Activated CD8-positive, alpha-beta memory T cell treated with anti-CD3 and anti-CD28 coated beads, Interleukin-2, amount 50 U/mL, for 48 hours (primary cell): ENCODE data around the gene SOWAHA.

Experiments used
- DNase-seq: peaks from one replicate; pipeline ENCODE4 v3.0.0-alpha.2; 2020

The SOWAHA gene

DNA sequence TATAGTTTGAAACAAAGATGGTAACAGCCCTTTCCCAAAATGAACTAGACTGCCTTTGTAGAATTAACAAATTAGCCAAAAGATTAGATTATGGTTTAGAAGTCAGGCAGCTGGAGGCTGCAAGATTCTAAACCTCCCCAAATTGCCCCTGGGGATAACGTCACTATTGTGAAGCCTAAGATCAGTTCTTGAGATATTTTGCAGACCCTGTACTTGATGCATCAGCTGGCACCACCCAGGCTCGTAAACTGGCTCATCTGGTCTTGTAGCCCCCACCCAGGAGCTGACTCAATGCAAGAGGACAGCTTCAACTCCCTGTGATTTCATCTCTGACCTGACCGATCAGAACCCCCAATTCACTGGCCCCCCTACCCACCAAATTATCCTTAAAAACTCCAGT is 4.2 kb upstream of the SOWAHA start:
- DNase-seq = no peak

DNA sequence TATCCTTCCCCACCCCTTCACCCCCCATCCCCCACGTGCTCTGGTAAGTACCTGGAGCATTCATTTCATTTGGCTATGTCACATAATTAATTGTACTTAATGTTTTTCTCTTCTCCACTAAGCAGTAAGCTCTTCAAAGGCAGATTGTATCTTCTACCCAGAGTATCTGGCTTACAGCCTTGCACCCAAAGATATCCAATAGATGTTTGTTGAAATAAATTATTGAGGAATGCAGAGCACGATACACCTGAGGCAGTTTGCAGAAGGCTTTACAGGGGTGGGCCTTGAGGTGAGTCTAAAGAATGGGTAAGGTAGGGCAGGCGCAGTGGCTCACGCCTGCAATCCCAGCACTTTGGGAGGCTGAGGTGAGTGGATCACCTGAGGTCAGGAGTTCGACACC is 2.5 kb upstream of the SOWAHA start:
- DNase-seq = no peak

DNA sequence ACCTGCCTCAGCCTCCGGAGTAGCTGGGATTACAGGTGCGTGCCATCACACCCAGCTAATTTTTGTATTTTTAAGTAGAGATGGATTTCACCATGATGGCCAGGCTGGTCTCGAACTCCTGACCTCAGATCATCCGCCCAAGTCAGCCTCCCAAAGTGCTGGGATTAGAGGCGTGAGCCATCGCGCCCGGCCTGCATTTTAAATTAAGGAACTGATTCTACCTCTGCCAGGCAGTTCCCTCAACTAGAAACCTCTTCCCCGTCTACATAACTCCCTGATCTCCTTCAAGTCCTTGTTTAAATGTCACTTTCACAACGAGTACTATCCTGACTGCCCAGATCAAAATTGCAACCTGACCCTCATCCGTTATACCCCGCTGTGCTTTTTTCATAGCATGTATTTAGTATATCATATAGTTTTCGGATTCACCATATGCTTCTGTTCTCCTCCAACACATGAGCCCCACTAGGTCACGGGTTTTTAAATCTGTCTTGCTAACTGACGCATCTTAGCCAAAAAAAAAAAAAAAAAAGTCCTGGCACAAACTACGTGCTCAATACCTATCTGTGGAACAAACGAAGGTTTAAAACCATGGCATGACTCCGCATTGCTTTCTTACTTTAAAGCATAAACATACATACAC is 858 bp upstream of the SOWAHA start:
- DNase-seq = no peak

DNA sequence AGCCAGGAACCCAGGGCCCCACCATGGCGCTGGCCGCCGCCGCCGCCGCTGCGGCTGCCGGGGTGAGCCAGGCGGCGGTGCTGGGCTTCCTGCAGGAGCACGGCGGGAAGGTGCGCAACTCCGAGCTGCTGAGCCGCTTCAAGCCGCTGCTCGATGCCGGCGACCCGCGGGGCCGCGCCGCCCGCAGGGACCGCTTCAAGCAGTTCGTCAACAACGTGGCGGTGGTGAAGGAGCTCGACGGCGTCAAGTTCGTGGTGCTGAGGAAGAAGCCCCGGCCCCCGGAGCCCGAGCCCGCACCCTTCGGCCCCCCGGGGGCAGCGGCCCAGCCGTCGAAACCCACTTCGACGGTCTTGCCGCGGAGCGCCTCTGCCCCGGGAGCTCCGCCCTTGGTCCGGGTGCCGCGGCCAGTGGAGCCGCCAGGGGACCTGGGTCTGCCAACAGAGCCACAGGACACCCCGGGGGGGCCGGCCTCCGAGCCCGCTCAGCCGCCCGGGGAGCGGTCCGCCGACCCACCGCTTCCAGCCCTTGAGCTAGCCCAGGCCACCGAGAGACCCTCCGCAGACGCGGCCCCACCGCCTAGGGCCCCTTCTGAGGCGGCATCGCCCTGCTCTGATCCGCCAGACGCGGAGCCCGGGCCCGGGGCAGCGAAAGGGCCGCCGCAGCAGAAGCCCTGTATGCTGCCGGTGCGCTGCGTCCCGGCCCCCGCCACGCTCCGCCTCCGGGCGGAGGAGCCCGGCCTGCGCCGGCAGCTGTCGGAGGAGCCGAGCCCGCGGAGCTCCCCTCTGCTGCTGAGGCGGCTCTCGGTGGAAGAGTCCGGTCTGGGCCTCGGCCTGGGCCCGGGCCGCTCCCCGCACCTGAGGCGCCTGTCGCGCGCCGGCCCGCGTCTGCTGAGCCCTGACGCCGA is 749 bp downstream of the SOWAHA start:
- peak; percentile 70 for DNase-seq

DNA sequence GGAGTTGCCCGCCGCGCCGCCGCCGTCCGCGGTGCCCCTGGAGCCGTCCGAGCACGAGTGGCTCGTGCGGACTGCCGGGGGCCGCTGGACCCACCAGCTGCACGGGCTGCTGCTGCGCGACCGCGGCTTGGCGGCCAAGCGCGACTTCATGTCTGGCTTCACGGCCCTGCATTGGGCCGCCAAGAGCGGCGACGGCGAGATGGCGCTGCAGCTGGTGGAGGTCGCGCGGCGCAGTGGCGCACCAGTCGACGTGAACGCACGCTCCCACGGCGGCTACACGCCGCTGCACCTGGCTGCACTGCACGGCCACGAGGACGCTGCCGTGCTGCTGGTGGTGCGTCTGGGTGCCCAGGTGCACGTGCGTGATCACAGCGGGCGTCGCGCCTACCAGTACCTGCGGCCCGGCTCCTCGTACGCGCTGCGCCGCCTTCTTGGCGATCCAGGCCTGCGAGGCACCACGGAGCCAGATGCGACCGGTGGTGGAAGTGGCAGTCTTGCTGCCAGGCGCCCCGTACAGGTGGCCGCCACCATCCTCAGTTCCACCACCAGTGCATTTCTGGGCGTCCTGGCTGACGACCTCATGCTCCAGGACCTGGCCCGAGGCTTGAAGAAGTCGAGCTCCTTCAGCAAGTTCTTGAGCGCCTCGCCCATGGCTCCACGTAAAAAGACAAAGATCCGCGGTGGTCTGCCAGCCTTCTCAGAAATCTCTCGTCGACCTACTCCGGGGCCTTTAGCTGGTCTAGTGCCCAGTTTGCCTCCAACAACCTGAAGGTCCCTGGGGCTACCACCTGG is 1.6 kb downstream of the SOWAHA start:
- DNase-seq = no peak

DNA sequence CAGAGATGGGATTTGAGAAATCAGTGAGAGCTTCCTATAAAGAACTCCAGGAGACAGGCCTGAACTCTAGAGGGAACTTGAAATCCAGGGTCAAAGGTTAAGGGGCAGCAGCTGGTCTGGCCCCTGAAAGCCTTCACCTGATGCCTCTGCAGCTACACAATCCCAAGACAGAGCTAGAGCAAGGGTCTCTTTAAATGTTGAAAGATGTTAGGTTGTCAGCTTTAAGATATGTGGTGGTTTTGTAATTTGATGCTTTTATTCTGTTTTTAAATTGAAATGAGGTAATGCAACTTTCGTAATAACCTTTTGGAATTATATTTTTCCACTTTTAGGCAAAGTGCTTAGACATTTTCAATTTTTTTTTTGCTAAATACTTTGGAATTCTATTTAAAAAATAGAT is 2.4 kb downstream of the SOWAHA start:
- no peak for DNase-seq

DNA sequence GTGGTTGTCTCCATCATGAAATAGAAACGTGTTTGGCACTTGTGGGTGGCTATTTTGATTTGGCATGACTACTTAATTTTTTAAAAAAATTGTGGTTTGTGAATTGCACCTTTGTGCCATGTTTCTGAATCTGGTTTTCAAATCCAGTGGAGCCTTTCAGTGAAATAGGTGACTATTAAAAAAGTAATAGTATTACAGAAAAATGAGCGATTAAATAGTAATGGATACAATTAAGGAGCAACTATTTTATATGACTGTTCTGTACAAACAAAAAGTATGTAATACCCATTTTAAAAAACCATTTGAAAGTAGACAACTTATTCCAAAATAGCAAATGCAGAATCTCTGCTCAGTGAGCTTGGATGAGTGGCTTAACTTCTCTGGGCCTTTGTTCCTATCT is 3.0 kb downstream of the SOWAHA start:
- DNase-seq = no peak

DNA sequence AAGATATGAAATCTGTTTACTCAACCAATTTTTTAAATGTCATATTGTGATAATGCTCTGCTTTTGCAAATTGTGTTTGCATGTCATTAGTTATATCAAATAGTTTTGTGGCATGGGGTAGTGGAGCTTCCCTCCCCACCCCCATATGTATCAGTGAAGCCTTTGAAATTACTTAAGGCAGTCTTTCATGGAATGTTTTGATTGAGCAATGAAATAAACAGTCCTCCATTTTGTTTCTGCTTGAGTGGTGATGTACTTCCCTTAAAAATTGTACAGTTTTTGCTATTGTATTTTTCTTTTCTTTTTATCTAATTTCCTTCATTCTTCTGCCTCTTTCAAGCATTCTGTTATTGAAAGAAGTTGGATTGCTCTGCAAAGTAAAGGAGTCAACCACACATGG is 3.5 kb downstream of the SOWAHA start:
- DNase-seq = no peak

DNA sequence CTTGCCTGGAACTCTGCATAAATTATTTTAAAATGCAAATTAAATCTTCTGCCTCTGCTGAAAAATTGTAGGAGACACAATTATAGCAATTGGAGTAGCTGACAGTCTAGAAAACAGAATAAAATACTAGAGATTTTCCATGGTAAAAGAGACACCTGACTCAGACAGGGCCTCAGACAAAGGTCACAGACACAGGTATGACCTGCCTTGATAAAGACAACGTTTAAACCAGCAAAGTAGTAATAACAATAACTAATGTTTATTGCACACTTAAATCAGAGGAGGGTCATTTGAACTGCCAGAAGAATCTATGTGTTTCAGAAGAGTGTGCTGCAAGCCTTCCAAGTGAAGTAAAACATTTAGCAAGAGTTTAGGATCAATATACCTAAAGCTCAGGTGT is 3.9 kb downstream of the SOWAHA start:
- no peak for DNase-seq

DNA sequence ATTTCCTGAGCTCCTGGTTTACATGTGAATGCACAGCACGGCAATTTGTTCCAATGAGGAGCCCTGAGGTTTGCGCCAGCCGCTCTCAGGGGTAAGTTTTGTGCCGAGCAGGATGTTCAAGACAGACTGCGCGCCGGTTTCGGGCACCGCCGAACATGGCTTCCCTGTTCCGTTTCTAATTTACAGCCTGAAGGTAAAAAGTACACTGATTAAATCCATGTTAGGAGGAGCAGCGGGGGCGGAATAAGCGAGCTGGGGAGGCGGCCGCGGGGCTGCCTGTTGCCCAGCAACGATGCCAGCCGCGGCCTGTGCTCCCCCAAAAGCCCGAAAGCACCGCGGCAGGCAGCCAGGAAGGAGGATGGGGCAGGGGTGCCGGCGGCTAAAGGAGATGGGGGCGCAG is 6.4 kb downstream of the SOWAHA start:
- no peak for DNase-seq

DNA sequence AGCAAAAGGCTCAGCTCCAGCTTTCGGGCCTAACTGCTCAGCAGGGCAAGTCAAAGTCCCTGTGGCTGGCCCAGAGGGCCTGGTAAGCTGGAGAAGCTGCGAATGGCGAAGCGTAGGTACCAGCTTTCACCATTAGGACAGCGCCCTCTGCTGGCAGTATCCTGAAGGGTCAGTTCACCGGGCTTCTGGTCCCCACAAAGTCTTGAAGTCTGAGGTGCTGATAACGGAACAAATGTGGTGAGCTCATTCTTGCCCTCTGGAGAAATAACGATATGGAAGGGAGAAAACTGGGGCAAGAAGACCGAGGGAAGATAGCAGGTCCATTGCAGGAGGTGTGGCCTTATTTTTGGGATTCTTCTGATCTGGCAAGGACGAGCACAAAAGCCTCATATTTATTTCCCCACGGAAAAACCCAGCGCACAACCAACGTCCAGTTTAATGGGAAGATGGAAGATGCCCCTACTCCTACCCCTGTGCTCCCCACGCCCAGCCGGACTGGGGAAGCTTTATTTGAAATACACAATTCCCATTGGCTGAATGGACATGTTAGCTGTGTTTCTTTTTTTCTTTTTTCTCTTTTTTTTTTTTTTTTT is 7.2 kb downstream of the SOWAHA start:
- peak; percentile 99 for DNase-seq

DNA sequence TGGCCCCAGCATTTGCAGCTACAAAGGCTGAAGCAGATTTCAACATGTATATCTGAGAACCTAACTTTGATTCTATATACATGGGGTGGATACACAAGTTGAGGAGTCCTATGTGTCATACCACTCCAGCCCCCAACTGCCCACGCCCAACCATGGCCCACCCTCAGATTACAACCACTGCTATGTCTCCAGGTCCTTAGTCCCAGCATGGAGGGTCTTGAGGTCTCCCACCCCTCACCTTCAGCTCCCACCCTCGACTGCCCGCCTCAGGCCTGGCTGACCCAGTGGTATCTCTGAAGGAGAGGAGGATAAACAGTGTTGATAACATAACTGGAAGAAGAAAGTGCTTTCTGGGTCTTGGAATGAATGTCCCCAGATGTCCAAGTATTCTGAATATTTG is 8.2 kb downstream of the SOWAHA start:
- DNase-seq = no peak

DNA sequence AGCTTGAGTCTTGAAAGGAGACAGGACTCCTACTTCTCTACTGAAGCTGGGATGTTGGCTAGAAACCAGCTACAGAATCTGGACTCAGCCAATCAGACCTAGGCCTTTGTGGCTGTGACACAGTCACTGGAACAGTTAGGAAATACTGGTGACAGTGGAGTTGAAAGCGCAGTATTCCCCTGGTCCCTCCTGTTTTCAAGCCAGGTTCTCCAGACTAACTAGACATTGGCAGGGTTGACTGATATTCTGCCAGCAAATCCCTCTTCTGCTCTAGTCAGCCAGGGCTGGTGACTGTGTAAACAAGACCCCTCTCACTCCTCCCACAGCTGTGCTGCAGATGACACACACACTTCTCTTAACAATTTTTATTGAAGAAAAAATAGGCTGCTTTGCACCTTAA is 8.7 kb downstream of the SOWAHA start:
- no peak for DNase-seq

DNA sequence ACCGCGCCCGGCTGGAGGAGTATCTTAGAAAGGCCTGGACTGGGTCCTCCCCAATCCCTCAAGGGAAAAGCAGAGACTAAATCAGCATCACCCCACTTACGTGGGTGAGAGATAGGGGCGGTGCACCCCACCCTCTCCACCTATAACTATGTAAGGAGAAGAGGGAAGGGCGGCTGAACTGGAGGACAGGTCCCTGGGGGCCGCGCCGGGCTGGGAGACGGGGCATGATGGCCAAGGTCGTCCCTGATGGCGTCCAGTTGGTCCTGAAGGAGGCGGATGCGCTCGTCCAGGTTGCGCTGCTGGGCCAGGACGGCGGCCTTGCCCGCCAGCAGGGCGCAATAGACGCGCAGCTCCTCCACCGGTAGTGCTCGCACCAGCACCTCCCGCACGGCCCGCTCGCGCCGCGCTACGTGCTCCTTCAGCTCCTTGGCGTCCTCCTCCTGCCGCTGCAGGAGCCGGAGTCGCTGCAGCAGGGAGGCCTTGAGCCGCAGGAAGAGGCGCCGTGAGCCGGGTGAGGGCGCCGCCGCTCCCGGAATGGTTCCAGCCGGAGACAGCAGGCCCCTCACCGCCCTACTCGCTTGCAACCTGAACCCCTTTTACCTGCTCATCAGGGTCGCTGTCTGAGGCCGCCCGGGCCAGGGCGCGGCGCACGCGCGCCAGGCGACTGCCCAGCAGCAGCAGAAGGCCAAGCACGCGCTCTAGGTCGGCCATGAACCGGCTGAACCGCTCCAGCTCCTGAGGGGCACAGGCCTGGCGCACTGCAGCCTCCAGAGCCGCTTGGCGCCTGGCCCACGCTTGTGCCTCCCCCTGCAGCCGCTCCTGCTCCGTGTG is 9.8 kb downstream of the SOWAHA start:
- DNase-seq = no peak

DNA sequence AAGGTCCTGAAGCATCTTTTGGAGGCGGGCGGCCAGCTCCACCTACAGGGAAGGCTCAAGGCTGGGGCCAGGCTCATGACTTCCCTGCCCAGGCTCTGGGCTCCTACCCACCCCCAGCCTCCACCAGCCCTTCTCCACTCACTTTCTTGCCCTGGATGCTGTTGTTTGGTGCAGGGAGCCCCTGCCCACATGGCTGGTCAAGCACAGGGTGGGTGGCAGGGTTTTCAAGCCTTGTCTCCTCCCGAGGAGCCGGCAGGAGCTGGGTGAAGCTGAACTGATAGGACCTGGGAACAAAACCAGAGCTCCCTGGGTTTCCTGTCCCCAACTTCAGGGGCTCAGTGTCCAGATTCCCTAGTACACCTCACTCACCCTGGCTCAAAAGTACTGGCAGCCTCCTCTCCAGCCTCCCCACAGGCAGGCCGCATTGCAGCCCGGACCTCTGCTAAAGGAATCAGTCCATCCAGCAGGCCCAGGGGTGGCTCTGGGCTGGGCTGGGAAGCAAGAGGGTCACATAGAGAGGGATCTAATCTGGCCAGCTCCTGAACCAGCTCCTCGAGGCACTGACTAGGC is 10.5 kb downstream of the SOWAHA start:
- DNase-seq = no peak

DNA sequence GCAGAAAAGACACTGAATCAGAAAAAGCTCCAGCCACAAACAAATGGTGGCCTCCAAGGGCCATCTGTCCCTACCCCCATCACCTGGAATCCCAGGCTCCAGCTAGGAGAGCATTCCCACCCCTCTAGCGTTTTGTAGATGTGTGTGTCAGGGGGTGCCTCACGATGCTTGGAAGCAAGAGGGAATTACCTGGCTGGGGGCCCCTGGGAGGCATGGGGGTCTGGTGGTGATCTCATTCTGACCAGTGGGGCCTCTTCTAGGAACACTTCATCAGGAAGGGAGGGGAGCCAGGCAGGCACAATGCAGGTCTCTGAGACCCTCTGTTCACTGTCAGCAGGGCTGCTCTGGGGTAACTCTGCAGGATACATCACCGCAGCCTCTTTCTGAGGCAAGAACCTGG is 11.3 kb downstream of the SOWAHA start:
- DNase-seq = no peak

DNA sequence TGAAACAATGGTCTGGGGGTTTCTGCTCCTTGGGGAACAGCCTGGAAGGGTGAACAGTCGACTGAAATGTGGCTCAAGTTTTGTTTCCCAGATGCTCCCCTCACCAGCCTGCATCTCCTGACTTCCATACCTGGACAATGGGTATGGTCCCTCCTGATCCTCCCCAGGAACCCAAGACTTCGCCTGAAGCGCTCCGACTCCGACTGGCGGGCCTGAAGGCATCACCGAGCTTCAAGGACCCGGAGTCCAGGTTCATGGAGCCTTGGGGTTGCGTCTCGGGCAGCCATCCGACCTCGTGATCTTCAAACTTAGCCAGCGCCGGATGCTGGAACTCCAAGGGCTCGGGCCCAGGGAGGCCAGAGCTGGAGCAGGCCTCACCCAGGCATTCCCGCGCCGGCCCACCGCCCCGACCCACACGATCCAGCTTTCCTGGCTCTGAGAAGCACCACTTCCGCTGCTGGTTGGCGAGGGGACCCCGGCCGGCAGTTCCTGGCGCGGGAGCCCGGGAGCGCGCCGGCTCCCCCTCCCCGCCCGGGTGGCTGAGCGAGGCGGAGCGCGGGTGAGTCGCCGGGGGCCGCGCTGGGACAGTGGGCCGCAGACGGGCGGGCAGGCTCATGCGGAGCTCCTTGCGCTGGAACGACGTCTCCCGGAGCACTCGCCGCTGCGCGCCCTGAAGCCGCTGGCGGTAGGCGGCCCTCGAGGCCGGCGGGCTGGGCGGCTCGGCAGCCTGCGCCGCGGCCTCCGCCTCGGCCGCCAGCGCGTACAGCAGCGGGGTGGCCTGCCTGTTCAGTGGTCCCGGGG is 12.1 kb downstream of the SOWAHA start:
- no peak for DNase-seq

DNA sequence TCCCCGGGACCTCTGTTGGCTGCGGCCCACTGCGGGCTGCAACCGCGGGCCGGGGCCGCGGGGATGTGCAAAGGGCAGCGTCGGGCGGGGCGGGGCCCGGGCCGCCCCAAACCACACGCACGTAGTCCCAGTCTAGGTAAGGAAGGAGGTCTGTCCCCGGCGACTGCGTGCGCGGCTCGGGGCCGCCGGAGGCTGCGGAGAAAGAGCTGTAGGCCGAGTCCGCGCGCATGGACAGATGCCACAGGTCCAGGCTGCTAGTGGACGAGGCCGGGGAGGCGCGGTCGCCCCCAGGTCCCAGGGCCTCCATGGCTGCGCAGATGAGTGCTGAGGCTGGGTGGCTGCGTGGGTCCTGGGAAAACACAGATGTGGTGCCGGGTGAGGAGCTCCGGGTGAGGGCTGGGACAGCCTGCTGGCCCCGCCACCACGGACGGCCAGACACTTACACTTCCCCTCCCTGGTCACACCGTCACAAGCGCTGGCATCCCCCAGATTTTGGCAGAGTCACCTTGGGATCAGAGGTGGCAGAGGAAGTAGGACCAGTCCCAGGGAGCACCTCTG is 12.8 kb downstream of the SOWAHA start:
- no peak for DNase-seq

DNA sequence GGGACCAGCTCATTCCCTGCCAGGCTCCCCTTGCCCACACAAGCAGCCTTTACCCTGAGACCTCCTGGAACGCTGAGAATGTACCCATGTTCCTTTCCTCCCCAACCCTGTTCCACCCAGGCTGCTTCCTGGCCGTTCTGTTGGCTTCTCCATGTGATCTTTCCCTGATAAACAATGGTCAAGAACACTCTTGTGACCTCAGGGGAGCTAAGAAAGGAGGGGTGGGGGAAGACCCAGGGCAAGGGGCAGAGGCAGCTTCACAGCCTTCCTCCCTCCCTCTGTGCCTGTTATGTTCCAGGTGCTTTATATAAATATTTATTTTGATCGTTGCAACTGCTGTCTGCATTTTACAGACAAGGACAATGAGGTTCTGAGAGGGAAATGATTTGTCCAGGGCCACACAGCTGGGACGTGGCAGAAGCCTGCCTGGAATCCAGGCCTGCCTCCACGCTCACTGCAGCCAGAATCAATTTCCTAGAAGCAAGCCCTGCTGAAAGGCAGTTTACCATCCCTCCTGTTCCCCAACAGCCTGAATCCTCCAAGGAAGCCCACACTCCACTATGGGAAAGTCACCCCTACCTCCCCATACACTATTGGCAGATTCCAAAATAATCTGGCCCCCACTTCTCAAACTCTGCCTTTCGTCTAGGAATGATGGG is 13.5 kb downstream of the SOWAHA start:
- DNase-seq = no peak

DNA sequence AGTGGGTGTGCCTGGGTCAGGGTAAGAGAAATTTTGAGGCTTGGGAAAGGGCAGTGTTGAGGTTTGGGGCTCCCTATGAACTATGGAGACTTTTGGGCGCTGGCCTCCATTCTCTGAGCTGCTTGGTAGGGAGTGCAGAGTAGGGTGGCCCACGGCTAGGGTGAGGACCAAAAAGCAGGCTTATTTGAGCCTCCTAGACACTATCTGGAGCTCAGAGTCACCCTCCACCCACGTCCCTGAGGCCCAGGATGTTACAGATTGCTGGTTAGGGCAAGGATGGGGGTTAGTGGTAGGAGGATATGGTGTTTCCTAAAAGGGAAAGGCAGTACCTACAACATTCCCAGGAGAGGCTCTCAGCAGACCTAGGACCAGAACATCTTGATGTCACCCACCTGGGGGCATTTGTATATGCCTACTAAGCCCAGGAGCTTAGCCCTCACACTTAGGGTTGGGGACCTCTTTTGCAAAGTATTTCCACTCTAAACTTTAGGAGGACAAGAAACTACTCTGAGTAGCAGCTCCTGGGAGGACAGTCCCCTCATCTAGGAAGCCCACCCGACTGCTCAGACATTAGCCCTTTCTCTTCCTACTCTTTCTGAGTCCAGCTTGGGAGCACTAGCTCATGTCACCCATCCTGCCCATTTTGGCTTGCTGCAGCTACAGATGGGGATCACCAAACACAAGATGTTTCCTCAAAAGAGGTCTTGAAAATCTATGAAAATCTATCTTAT is 15.0 kb downstream of the SOWAHA start:
- peak; percentile 45 for DNase-seq
